CD4-positive, alpha-beta T cell treated with Interleukin-1 beta for 1 hour (primary cell): Measurements from ENCODE around the gene LMTK3.

Experiments used
- DNase-seq, 2 donors: peaks; one replicate each; pipeline ENCODE4 v3.0.0-alpha.2; 2020 to 2022

Gene LMTK3

DNA sequence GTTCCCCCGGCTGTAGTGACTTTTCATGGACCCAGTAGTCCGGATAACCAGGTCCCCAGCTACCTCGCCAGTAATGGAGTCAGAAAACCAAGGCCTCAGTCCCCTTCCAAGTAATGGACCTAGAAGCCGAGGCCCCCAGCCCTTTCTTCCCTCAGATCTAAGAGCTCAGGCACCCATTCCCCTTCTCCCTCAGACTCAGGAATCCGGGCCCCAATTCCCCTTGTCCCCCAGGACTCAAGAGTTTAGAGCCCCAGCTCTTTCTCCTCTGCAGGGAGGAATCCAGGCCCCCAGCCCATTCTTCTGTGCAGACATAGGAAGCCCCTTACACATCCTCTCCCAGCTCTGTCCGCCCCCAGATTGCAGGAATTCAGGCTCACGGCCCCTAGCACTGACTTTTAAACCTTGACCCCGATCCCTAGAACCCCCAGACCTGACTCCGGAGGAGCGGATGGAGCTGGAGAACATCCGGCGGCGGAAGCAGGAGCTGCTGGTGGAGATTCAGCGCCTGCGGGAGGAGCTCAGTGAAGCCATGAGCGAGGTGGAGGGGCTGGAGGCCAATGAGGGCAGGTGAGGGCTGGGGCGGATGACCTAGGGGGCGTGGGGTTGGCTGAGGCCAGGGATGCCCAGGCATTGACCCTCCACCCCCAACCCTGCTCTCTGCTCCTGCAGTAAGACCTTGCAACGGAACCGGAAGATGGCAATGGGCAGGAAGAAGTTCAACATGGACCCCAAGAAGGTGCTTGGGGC lies 41.5 kb downstream of the LMTK3 start:
- DNase-seq, result no peak

DNA sequence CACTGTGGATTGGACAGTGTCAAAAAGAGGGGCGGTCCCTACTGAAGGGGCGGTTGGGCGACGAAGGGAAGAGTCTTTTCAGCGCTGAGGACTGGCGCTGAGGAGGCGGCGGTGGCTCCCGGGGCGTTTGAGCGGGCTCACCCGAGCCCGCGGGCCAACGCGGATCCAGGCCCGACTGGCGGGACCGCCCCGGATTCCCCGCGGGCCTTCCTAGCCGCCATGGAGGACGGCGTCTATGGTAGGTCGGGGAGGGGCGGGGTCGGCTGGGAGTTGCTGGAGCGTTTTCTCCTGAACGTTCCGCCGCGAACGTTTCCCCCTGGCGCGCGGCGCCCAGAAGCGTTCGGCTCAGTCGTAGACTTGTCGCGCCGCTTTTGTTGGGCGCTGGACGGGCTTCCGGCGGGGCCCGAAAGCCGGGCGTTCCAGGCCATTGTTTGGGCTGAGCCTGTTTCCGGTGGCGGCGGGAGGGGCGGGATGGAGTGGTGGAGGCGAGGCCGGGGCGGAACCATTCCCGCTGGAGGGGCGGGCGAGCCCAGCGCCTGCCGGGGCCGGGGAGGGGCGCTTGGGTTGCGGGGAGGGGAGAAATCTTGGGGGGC lies 42.2 kb downstream of the LMTK3 start, which contains the start of gene CYTH2:
CYTH2 (plus strand) TSS at position 81 of the 593 bp plus-strand sequence; CDS start at position 220, 139 bp downstream.
- DNase-seq, result peak; percentile 56 to 78

DNA sequence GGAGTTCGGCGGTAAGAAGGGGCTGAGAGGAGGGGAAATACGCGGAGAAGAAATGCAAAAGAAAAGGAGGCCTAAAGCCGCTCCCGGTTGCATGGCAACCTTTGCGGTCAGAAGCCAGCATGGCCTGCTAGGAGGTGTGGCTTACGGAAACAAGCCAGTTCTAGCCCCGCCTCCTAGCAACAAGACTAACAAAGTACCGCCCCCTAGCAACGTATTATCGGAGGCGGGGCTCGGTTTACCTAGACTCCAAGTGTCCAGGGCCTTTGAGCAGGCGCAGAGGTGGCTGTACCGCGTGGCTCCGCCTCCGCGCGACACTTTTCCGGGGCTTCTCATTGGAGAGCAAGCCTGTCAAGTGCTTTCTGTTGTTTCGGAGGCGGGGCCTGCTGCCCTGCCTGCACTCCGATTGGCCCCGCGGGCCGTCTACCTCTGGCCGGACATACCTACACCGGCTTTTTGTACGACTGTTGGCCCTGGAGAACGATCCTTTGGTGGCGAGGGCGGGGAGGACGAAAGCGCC lies 42.8 kb downstream of the LMTK3 start:
- DNase-seq, result peak; percentile 100

DNA sequence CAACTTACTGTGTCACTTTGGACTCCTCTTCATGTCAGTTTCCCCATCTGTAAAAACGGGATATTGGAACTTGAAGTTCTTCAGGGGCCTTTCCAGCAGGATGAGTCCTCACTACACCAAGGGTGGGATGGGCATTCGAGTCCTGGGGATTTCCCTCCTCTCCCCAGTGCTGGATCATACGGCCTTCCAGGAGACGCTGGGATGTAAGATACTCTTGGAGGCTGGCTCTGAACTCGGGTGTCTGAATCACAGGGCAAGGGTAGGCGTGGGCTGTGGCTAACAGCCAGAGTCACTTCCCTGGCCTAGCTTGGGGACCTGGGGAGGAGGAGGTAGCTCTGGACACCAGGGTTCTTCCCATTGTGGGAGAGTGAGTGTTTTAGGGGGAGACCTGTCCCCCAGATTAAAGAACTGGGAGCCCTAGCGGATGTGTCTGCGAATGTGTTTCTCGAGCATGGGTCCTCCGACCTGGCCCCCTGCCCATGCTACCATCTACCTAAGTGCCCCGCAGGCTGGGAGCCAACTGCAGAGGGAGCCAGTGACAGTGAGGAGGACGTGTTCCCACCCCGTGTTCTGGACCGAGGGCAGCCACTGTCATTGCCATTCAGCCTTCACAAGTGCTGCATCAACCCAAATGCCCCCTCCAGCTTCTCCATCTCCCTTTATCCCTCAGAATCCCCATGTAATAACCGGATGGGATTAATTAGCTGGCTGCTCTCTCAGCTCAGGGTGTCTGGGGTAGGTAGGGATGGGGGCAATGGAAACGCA lies 44.9 kb downstream of the LMTK3 start:
- DNase-seq, result no peak

DNA sequence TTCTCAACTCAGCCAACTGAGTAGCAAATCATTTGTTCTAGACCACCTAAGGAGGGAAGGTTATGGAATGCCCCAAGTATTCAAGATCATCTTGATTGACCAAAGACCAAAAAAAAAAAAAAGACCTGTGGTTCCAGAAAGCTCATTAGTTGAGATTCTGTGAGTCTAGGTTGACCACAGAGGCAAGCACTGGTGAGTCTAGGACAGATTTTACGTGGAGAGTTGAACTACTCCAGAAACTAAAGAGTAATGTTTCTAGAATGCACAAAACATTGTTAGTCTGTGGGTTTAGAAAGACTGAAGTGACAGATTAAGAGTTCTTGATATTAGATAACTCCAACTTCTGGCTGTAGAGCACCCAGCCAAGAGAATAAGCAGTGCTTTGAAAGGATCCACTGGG lies 46.4 kb downstream of the LMTK3 start:
- no peak for DNase-seq

DNA sequence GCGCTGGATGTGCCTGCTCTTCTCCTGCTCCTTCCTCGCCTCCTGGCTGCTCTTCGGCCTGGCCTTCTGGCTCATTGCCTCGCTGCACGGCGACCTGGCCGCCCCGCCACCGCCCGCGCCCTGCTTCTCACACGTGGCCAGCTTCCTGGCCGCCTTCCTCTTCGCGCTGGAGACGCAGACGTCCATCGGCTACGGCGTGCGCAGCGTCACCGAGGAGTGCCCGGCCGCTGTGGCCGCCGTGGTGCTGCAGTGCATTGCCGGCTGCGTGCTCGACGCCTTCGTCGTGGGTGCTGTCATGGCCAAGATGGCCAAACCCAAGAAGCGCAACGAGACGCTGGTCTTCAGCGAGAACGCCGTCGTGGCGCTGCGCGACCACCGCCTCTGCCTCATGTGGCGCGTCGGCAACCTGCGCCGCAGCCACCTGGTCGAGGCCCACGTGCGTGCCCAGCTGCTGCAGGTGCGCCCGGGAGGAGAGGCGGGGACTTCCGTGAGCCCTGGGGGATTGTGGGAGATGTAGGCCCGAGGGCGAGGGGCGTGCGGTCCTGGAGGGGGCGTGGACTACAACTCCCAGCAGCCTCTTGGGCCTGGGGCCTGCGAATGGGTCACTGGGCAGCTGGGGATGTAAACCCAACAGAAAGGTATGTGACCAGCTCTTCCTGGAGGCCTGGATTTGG lies 49.5 kb downstream of the LMTK3 start:
- DNase-seq, result no peak

DNA sequence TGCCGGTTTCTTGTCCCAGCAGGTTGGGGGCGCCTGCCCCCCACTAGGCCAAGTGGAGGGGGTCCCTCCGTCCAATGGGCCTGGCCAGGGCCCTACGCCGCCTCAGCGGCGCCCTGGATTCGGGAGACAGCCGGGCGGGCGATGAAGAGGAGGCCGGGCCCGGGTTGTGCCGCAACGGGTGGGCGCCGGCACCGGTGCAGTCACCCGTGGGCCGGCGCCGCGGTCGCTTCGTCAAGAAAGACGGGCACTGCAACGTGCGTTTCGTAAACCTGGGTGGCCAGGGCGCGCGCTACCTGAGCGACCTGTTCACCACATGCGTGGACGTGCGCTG lies 50.0 kb downstream of the LMTK3 start:
- no peak for DNase-seq

DNA sequence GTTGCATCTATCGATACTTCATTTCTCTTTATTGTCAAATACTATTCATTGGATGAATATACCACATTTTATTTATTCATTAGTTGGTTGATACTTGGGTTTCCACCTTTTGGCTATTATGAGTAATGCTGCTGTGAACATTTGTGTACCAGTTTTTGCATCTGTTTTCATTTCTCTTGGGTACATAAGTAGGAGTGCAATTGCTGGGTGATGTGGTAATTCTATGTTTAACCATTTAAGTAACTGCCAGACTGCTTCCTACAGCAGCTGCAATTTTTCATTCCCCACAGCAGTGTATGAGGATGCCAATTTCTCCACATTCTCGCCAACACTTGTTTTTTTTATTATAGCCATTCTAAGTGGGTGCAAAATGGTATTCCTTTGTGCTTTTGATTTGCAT lies 53.6 kb downstream of the LMTK3 start:
- no peak for DNase-seq

DNA sequence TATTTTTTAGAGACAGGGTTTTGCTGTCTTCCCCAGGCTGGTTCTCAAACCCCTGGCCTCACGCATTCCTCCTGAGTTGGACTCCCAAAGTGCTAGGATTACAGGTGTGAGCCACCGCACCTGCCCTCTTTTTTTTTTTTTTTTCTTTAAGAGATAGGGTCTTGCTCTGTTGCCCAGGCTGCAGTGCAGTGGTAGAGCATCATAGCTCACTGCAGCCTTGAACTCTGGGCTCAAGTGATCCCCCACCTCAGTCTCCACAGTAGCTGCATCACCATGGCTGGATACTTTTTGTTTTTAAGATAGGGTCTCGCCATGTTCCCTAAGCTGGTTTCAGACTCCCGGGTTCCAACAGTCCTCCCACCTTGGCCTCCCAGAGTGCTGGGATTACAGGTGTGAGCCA lies 54.8 kb downstream of the LMTK3 start:
- DNase-seq, result no peak

DNA sequence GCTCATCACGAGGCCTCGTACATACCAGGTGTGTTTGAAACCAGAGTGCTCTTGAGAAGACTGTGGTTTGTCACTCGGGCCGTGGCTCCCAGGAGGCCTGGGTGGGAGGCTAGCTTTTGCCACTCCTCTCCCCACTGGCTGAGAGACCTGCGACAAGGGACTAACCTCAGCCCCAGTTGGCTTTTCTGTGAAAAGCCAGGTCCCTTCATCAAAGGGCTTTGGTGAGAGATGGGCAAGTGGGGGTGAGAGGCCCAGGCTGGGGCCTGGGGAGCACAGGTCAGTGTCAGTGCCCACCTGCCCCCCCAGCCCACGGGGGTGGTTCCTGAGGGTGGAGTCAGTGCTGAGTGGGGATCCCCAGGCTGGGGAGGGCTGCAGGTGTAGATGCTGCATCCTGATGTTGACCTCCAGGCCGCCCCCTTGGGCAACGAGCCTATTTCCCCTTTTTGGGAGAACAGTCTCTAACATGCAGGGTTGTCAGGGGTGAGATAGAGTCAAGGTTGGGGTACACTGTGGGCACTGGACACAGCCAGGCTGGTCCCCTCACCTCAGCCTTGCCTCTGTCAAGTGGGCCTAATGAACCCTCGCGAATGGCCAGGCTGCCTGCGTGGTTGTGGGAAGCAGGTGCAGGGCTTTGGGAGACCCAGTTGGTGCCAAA lies 55.6 kb downstream of the LMTK3 start:
- DNase-seq, result no peak

DNA sequence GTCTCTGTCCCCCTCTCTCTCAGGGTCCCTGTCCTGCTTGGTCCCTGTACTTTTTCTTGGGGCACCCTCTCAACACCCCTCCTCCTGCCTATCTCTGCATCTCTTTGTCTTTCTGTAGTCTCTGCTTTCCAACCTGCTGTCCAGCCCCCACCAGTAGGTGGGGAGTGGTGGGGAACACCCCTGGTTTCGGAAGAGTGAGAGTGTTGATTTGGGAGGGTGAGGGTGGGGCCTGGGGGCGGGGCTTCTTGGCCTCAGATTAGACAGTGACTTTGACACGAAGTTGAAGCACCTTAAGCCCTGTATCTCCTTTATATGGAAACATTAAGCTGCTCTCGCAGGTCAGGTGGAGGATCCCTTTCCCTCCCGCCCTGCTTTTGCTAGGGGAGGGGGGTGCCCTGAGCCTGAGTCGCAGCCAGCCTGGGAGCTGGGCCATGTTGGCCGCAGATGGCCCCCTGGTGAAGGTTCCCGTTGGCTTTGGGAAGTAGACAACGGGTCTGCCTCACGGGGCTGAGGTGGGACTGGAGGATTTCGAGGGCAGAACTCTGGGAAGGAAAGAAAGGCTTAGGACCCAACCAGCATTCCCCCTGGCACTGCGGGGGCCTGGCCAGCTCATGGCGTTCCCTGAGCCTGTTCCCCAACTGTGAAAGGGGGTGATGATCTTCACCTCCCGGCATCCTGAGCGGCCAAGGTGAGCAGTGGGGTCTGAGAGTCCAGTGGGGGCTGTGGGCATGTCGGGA lies 56.3 kb downstream of the LMTK3 start, which contains the start of gene KCNJ14:
KCNJ14 (plus strand) TSS at position 404 of the 737 bp plus-strand sequence. CDS start 6,151 bp downstream, outside the sequence.
- DNase-seq, result no peak

DNA sequence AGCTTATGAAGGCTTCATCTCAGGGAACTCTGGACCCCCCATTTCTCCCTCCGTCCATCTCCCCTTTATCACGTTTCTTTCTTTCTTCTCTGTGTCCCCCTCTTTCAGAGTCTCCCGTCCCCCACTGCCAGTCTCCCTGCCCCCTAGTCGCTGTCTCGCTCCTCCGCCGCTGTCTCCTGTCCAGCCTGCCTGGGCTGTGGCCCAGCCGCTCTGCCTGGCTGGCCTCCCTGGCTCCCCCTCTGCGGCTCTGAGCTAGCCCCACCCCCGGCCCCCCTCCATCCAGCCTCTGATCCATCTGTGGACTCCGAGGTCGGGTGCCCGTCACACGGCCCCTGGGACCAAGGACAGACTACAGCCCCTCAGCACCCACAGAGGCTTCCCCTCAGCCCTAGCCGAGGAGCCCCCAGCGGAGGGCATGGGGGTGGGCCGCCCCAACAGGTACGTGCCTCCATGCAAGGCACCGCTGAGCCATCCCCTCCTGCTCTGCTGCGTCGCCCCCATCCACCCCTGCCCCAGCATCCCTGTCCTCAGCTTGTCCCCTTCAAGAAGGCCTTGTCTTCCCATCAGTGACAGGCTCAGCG lies 57.4 kb downstream of the LMTK3 start:
- DNase-seq, result no peak

DNA sequence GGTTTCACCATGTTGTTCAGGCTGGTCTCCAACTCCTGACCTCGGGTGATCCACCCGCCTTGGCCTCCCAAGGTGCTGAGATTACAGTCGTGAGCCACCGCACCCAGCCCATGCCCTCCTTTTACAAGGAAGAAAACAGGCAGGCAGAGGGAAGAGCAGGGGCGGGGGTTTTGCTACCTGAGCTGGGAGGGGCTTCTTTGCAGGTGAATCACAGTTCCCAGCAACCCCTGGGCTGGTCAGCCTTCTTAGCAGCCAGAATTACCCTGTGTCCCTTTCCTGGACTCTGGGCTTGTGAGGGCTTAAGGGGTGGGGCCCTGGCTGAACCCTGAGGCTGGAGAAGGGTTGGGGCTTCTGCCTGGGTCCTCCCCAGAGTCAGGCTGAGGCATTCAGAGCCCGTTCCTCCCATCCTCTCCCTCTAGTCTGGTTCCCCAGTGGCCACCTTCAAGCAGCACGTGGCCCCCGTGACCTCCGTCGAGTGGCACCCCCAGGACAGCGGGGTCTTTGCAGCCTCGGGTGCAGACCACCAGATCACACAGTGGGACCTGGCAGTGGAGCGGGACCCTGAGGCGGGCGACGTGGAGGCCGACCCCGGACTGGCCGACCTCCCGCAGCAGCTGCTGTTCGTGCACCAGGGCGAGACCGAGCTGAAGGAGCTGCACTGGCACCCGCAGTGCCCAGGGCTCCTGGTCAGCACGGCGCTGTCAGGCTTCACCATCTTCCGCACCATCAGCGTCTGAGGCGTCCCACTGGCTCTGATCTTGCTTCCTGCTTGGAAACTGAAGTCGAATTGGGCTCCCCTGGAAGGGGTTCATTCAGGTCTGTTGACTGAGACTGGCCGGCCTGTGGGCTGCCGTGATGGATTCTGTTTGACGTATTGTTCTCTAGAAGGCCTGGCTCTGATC lies 59.1 kb downstream of the LMTK3 start:
- DNase-seq, result no peak

DNA sequence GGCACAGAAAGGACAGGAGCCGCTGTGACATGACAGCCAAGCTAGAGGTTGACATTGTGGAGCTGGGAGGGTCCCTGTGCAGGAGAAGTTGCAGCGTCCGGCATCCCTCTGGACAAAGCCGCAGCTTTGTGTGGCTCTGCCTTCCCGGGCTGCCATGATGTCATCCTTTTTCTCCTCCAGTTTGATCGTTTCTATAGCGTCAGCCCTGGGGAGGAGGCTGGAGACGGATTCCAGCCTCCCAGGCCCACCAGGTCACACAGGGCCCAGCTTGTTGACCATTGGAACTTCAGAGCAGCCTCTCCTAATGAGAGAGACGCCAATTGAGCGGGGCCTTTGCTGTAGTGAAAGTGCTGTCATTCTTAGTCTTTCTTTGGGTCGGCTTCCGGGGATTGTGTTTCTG lies 60.0 kb downstream of the LMTK3 start:
- no peak for DNase-seq

DNA sequence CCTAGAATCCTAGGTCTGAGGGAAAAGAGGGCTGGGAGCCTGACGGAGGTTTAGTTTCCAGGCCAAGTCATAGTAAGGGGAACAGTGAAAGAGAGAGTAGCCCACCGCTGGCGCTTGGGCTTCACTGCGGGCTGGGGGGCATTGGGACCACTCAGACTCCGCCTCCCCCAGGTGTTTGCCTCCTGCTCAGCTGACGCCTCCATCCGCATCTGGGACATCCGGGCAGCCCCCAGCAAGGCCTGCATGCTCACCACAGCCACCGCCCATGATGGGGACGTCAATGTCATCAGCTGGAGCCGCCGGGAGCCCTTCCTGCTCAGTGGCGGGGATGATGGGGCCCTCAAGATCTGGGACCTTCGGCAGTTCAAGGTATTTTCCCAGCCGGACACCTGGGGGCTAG lies 60.8 kb downstream of the LMTK3 start:
- DNase-seq, result no peak

DNA sequence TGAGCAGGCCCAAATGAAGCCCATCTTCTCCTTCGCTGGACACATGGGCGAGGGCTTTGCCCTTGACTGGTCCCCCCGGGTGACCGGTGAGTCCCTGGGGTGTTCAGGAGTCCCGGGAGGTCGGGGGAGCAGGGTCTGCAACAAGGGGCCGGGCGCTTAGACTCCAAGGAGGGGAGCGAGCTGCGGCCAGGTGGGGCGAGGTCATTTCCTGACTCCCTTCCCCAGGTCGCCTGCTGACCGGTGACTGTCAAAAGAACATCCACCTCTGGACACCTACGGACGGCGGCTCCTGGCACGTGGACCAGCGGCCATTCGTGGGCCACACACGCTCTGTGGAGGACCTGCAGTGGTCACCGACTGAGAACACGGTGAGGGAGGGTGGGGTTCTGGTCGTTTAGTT lies 61.2 kb downstream of the LMTK3 start:
- no peak for DNase-seq

DNA sequence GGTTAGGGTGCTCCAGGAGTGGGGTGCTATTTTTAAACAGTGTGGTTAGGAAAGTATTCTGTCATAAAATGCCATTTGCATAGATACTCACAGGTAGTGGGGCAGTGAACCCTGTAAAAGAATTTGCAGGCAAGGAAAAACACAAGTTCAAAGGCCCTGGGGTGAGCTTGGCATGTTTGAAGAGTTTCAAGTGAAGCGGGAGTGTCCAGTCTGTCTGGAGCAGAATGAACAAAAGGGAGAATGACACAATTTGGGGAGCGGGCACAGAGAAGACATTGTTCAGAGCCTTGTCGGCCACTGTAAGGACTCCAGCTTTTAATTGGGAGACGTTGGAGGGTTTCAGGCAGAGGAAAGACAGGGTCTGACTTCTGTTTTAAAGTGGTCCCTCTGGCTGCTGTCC lies 63.1 kb downstream of the LMTK3 start:
- no peak for DNase-seq

DNA sequence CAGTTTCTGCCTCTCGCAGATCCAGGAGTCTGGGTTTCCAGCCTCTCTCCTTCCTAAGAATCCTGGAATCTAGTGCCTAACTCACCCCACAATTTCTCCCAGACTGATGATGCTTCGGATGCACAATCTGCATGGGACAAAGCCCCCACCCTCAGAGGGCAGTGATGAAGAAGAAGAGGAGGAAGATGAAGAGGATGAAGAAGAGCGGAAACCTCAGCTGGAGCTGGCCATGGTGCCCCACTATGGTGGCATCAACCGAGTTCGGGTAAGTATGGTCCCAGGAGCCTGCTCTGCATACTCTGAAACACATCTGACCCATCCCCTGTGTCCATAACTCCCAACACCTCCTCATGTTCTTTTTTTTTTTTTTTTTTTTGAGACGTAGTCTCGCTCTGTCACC lies 65.1 kb downstream of the LMTK3 start:
- DNase-seq, result no peak

DNA sequence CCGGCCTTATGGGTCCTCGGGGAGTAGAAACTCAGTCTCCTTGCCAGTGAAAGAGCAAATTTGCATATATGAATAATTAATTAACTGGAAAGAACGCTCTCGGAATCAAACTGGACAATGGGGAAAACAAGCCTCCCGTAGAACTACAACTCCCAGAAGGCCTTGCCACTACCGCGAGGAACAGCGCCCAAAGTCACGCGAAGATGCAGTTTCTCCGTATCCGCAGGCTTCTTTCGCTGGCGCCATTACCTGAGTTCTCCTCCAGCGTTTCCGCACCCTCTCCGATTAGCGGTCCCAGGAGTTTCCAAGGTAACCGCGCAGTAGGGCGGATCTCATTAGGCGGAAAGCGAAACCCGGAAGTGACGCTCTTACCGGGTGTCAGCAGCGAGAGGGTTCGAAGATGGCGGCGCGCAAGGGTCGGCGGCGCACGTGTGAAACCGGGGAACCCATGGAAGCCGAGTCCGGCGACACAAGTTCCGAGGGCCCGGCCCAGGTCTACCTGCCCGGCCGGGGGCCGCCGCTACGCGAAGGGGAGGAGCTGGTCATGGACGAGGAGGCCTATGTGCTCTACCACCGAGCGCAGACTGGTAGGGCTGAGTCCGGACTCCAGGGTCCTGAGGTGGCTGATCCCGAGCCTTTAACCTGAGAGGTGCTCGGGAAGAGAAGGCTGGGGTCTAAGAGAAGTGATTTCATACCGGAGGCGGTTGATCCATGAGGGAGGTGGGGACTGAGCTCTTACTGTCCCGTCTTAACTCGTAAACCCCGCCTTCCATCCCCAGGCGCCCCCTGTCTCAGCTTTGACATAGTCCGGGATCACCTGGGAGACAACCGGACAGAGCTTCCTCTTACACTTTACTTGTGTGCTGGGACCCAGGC lies 65.8 kb downstream of the LMTK3 start, which contains the start of gene GRWD1:
GRWD1 (plus strand) TSS at position 378 of the 876 bp plus-strand sequence; CDS start at position 401, 23 bp downstream.
- DNase-seq, result peak; percentile 95 to 96
